ENCODE measurements around the gene PLAC9.
"Not testable (repeated sequence)": the region's sequence is repeated elsewhere in the genome, so short reads cannot be mapped to it uniquely, and the experiment has no call there.

The PLAC9 gene, protein sequence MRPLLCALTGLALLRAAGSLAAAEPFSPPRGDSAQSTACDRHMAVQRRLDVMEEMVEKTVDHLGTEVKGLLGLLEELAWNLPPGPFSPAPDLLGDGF

DNA sequence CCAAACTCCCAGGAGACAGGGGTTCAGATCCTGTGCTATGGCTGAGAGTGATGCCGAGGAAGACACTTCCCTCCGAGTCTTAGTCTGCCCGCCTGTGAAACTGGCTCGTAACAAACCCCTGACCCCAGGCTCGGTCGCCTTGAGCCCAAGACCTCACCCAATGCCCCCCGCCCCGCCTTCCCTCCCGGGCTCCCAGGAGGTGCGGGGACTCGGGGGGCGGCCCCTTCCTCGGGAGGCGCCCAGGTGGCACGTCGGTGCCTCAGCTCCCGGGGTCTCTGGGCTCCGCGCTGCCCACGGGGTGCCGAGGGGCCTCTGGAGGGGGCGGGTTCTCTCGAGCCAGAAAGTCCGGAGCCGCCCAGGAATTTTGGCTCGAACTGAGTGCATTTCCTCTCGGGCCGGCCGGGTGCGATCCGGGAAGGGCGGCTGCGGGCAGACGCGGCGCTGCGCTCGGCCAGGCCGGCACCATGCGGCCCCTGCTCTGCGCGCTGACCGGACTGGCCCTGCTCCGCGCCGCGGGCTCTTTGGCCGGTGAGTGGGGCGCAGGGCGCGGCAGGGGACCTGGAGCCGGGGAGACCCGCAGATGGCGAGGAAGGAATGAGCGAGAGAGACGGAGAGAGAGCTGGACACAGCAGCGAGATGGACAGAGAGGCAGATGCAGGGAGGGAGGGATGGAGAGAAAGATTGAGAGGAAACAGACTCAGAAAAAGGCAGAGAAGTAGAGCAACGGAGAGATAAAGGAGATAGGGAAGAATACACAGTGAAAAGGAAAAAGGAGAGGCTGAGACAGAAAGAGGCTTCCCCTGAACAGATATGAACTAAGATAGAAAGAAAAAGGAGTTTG, at the start of gene PLAC9:
Gene PLAC9, plus strand, starts transcription at position 432 of the 841 bp plus-strand sequence. Its CDS starts 33 bp downstream, at position 465.
- no peak for DNase-seq

DNA sequence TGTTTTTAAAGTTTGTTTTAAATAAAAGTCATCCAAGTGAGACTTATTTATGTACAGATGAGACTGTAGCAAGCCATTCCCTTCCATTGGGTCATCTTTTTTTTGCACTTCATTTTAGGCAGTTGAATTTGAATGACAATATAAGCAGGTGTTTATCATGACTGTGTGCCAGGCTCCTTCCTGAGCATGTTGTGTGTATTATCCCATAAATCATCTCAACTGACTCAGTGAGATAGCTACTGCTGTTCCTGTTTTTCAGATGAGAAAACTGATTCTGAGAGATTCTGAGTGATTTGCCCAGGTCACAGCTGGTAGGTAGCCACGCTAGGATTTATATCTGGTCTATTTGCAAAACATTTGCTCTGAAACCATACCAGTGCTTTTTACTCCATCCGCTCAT, 42.4 kb upstream of the PLAC9 start:
- DNase-seq: peak; percentile 48

DNA sequence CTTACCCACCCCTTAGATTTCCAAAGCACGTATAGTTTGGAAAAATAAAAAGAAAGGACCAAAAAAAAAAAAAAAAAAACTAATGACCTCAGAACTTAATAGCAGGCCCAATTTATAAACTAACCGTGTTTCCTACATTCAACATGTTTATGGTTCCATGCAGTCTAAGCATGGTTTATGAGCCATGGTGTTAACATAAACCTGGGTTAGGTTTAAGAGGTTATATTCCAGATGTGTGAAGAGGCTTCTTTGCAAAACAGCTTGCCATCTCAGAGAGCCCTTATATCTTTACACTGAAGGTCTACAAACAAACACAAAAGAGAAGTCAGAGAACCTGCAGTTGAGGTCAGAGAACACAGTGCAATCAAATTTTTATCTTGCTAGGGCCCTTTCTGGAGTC, 38.3 kb upstream of the PLAC9 start:
- DNase-seq: no peak

DNA sequence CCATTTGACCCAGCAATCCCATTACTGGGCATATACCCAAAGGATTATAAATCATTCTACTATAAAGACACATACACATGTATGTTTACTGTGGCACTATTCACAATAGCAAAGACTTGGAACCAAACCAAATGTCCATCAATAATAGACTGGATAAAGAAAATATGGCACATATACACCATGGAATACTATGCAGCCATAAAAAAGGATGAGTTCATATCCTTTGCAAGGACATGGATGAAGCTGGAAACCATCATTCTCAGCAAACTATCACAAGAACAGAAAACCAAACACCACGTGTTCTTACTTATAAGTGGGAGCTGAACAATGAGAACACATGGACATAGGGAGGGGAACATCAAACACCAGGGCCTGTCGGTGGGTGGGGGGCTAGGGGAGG, 34.3 kb upstream of the PLAC9 start:
- DNase-seq: not testable (repeated sequence)

DNA sequence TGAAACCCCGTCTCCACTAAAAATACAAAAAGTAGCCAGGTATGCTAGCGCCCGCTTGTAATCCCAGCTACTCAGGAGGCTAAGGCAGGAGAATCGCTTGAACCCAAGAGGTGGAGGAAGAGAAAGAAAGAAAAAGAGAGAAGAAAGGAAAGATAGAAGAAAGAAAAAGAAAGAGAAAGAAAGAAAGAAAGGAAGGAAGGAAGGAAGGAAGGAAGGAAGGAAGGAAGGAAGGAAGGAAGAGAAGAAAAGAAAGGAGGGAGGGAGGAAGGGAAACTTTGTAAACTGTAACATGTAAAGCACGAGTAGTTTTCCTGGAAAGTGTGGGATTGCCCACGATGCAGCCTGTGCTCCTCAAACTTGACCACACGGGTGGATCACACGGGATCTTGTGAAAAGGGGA, 33.2 kb upstream of the PLAC9 start:
- DNase-seq: not testable (repeated sequence)

DNA sequence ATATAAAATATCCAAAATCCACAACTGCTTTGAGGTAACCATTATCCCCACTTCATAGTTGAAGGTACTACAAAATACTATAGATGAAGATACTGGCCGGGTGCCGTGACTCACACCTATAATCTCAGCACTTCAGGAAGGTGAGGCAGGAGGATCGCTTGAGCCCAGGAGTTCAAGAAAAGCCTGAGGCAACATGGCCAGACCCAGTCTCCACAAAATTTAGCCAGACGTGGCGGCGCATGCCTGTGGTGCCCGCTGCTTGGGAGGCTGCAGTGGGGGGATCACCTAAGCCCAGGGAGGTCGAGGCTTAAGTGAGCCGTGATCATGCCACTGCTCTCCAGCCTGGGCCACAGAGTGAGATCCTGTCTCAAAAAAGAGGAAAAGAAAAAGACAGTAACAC, 32.4 kb upstream of the PLAC9 start:
- DNase-seq: no peak

DNA sequence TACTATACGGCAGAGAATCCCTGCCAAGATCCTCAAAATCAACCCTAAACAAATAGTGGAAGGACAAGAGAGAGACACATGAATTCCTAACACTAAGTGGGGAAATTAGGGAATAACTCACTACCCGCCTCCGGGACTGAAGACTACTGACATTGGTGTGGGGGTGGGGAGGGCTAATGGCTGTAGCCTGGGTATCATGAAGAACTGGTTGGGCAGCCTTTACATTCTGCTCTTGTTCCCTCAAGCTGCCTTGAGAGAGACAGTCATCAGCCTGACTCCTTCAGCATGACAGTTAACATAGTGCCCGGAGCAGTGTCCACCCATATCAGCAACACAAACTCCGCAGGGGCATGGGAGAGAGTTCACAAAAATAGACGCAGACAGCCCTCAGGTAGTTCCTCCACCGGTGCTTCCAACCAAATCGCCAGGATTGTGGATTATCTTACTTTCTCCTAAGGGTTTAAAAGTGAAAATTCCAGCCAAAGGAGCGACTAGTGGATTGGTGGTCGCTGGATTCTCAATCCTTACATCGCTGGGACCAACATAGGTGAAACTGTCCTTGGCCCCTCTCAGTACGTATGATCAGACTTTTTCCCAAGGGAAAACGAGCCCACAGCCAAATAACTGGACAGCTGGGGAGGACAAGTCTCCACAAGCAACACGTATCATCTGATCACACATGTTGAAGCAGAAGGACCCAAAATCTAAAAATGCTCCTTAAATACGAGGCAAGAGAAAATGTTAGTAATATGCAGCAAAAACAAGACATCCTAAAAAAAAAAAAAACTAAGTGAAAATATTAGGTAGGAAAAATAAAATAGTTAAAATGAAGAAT, 31.5 kb upstream of the PLAC9 start:
- DNase-seq: no peak

DNA sequence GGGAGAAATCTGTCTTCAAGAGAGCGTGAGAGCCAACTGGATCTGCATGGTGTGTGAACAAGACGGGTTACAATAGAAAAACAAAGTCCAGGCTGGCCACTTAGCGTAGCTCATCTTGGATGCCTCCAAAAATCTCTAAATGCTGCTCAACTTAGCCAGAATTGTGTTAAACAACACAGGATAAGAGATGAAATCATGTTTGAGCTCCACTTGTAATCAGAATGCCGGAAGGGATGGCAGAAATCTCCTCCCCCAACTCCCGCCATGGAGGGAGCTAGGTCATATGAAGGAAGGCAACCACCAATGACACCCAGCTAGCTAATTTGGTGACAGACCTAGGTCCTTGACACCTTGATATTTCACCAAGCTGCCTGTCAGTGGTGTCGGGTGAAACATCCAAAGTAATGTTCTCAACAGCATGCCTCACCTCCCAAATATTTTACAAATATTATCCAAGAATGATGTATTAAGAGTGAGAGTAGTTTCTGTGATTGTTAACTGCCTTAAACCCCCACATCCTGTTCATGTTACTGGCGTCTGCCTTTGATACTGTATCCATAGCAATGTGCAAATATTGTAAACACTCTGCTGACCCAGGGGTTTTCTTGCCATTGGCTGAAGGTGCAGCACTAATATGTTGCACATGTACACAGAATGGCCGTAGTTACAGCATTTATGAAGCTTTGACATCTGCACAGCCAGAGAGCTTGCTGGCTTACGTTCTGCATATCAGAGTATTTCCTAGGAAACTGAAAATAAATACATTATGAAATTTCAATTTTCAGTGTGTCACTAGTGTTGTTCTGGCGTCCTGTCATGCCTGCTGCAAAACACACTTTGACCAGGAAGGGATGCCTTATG, 28.2 kb upstream of the PLAC9 start:
- DNase-seq: peak; percentile 55

DNA sequence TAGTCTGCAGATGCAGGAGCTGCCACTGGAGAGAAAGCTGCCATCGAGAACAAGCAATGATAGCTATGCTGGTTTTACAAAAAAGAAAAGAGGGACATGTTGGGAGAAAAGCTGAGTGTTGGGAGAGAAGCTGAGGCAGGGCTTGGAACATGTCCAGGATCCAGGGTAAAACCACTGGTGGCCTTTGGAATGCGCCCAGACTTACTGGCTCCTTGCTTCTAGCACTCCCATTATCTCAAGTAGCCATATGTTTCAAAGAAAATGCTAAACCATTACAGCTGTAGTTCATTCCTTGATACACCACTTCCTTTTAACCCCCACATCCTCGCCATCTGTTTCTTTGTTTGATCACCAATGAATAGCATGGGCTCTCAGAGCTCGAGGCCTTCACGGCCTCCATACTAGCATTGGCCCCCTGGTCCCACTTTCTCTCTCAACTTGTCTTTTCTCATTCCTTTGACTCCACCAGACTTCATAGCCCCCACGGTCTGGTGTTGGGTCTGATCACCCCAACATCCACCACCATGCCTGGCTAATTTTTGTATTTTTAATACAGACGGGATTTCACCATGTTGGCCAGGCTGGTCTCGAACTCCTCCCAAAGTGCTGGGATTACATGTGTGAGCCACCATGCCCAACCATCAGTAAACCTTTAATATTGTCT, 23.8 kb upstream of the PLAC9 start:
- no peak for DNase-seq

DNA sequence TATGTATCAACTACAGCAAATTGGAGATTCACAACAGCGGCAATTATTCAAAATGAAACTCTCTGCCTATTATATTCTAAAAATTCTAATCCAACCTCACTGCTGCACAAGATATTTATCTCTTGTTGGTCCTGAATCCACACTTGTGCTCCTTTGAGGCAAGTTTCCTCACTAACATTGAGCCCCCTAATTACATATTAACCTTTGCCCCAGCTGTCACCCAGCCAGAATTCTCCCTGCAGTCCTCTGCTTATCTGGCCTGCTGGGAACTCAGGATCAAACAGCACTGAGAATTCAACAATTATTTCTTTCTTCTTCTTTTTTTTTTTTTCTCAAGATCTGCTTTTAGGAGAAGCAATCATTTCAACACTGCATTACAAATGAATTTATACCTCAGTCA, 21.5 kb upstream of the PLAC9 start:
- DNase-seq: no peak

DNA sequence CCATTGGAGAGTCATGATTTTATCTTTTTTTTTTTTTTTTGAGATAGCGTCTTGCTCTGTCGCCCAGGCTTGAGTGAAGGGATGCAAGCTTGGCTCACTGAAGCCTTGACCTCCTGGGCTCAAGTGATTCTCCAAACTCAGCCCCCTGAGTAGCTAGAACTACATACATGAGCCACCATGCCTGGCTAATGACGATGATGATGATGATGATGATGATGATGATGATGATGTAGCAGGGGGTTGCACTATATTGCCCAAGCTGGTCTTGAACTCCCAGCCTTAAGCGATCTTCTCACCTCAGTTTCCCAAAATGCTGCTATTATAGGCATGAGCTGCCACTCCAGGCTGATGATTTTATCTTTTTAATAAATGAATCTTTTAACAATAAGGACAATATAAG, 13.9 kb upstream of the PLAC9 start:
- no peak for DNase-seq

DNA sequence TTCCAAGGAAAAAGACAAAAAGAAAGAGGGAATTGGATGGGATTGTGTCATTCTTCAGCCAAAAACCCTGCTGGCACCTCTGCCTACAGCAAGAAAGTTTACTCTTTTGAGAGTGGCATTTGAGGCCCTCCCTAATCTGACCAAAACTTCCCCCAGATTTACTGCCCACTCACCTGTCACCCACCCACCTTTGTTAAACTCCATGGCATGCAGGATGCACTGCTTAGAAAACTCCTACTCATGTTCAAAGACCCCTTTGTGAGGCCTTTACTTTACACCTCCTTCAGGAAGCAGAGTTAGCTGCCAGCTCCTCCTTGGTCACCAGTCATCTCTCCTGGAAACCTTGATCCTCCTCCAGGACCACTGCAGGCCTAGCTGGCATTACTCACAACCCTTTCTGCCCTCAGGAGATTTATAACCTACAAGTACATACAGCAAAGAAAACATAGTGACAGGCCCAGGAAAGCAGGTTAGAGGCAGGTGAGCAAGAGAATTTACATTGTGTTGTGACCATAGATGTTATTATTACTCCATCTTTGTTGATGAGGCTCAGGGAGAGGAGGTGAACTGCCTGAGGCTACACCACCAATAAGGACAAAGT, 10.3 kb upstream of the PLAC9 start:
- no peak for DNase-seq

DNA sequence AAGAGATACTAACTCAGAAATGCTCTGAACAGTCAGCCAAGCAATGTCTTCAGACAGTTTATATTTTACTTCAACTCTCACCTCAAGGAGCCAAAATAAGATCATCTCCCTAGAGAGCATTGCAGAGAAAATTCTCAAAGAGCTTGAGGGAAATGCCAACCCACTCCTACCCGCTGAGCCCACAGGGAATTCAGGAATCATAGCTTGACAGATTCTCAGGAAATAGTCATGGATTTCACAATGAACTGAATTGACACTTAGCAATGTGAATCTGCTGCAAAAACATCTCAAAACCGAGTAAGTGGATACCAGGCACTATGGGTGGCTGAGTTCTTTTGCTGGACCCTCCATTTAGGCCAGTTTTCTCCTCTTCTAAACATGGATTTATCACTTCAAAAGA, 9.8 kb upstream of the PLAC9 start:
- DNase-seq: no peak

DNA sequence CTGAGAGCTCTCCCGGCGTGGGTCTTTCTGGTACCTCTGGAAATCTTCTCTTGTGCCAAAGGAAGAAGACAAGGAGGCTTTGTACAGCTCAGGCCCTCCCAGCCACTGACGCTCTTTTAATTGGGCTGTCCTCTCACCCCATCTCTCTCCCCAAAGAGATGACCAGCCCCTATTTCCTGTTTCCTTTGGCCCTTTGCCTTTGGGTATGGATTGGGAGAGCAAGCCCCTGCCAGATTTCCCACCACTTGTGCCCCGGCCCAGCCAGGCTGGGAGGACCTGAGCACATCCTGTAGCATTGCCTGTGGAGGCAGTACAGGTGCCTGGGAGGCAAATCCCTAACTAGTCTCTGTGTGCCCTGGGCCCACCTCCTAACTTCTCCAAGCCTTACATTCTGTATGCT, 5.7 kb upstream of the PLAC9 start:
- DNase-seq: no peak

DNA sequence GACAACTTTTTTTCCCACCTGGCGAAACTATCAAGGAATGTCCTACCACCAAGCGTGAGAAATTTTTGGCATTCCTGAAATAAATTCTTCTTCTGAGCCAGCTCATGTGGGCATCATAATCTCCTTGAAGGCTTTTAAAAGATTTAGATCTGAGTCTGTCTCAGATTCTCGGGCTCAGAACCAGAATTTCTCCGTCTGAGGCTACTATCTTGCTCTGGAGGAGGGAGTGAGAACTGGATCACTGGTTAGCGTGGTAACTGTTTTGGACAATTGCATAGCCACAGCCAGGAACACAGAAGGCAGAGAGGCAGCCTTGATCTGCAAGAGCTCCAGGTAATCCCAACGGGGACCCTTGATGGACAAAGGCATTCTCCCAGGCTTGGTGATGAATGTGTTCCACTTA, 1.0 kb upstream of the PLAC9 start:
- DNase-seq: no peak

DNA sequence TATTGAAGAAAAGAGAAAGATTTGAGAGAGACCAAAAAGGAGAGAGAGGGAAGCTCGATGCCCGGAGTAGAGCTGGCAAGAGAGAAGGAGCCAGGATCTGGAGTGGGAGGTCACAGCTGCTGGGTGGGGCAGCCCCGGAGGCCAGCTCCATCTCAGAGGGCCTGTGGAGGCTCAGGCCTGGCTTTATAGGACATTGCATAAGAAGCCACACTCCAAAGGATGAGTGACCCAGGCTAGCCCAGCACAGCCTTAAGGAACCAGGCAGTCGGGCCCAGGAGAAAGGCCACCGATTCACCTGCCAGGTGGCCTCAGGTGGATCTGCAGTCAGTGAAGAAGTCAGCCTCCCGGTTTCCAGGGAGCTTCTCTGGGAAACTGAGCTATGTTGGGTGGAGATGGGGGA, 676 bp downstream of the PLAC9 start:
- no peak for DNase-seq

DNA sequence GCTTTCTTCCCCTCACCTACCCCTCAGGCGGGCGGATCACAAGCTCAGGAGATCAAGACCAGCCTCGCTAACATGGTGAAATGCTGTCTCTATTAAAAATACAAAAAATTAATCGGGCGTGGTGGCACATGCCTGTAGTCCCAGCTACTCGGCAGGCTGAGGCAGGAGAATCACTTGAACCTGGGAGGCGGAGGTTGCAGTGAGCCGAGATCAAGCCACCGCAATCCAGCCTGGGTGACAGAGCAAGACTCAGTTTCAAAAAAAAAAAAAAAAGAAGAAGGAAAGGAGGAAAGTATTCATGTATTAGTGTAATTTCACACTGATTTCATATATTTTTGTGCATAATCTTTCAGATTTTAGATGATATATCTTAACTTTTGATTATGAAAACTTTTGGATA, 1.2 kb downstream of the PLAC9 start:
- not testable (repeated sequence) for DNase-seq

DNA sequence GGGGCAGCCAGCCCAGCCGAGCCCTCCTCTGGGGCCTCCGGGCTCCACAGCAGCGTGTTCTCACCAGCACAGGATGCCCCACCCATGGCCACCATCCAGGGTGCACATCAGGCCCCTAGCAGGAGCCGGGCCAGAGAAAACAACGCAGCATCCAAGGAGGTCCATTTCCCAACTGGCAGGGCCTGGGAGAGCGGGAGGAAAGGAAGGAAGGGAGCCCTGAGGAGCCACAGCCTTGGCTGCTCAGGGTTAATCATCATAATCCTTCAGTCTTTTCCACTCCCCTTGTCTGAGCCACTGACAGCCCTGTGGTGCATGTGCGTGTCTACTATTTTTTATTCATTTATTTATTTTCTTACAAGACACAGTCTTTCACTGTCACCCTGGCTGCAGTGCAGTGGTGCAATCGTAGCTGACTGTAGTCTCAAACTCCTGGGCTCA, 3.6 kb downstream of the PLAC9 start:
- DNase-seq: no peak

DNA sequence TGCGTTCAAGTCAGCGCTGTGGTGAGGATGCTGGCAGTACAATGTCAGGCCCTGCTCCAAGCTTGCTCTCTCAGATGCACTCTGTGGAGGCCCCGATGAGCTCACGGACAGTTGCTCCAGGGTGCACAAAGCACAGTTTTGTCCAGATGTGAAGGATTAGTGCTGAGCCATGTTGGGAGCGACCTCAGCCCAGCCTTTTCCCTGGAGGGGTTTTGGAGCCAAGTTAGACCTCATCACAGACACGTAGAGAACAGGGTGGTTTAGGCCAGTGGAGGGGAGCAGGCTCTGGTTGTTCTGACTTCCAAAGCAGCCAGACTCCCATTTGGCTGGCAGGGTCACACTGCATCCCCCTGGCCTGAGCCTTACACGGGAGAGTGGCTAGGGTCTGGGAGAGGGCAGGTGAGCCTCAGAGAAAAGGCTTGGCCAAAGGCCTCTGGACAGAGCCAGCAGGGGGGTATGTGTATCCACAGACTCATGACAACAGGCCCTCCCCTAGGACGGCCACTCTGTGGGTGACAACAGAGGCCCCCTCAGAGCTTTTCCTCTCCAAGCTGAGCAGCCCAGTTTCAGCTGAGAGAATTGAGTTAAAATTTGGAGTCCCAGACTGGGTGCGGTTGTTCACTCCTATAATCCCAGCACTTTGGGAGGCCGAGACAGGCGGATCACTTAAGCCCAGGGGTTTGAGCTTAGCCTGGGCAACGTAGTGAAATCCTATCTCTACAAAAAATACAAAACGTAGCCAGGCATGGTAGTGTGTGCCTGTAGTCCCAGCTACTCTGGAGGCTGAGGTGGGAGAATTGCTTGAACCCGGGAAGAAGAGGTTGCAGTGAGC, 4.7 kb downstream of the PLAC9 start:
- DNase-seq: no peak

DNA sequence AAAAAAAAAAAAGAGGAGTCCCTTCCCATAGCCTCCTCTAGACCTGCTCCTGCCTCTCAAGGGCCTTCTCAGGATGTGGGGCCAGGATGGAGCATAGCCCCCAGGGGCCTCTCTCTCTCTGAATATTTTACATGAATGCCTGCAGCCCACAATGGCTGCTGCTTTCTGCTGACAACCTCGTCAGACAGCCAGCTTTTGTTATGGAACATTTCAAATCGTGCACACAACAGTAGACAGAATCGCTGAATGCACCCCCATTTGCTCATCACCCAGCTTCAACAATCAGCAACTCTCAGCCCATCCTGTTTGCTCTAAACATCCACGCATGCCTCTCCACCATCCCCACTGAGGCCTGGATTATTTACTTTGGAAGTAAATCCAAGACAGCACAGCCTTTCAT, 5.4 kb downstream of the PLAC9 start:
- DNase-seq: no peak

DNA sequence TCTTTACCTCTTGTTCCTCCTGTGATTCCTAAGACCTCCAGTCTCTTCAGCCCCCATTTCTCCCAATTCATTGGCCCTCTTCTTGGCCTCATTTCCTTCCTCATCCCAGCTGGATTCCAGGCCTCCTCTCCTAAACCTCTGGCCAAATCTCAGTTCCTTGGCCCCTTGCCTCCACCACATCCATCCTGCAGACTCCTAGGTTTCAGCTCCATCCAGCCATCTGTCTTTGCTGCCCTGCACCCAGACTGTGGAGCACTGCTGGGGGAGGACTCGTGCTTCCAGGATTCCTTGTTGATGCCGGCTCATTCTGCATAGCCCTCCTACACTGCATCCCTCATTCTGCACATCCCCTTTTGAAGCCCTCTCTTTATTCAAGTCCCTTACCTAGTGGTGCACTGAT, 6.7 kb downstream of the PLAC9 start:
- DNase-seq: no peak
